ENCODE data around the gene LSAMP. TPM values are rescaled to one million over a fixed set of nuclear protein-coding genes. Genes with fewer than 3 reads are reported as not detected.
A peak's percentile ranks its signal among the peaks of the same experiment; 100 is the strongest.

Gene LSAMP
- total RNA-seq, result 1 to 10 TPM; 4.3 to 5.2 (median 5.0) TPM

GRCh38 chr3:116445311-116445841 is at the start of gene LSAMP:
TSS of gene LSAMP (minus strand) at chr3:116445487.
- H3K36me3 ChIP-seq, result no peaks in the 10 kb centered on the region
- 4% methylated on average over 15 of the region's 15 CpGs for WGBS
- H3K4me3 ChIP-seq, result peak within 1 kb of the TSS; percentile 37
- DNase-seq (ENCODE audit: low spot score in 2 of 2), result no peak
- H3K4me1 ChIP-seq, result no peaks in the 10 kb centered on the region
- H3K27ac ChIP-seq, result no peak within 1 kb of the TSS
- H3K9me3 ChIP-seq, result no peaks in the 10 kb centered on the region
- H3K27me3 ChIP-seq, result peaks cover 6% of the 10 kb centered on the region
- TF ChIP-seq POLR2A (IDR thresholded peaks at IDR 0.05), result no peak
- TF ChIP-seq EP300 (IDR thresholded peaks at IDR 0.05), result no peak
- no peak for TF ChIP-seq POLR2AphosphoS5 (IDR thresholded peaks at IDR 0.05)
- no peak for TF ChIP-seq CTCF (IDR thresholded peaks at IDR 0.05)

- no peaks in the 10 kb centered on the region for H3K9me3 ChIP-seq
- no peak for DNase-seq (ENCODE audit: low spot score in 2 of 2)
- no peak overlapping the region for H3K4me3 ChIP-seq
- H3K27ac ChIP-seq, result no peak overlapping the region
- WGBS, result 48% methylated on average over 2 of the region's 2 CpGs
- H3K27me3 ChIP-seq, result no peaks in the 10 kb centered on the region
- H3K4me1 ChIP-seq, result no peaks in the 10 kb centered on the region
- TF ChIP-seq POLR2A (IDR thresholded peaks at IDR 0.05) (no peak), CTCF (IDR thresholded peaks at IDR 0.05) (no peak), POLR2AphosphoS5 (IDR thresholded peaks at IDR 0.05) (no peak), EP300 (IDR thresholded peaks at IDR 0.05) (no peak)
- no peaks in the 10 kb centered on the region for H3K36me3 ChIP-seq
These were observed 47.1 kb upstream of the LSAMP start for GRCh38 chr3:116492379-116492778.

- no peaks in the 10 kb centered on the region for H3K36me3 ChIP-seq
- H3K9me3 ChIP-seq, result no peaks in the 10 kb centered on the region
- H3K4me1 ChIP-seq, result no peaks in the 10 kb centered on the region
- TF ChIP-seq CTCF (IDR thresholded peaks at IDR 0.05) (no peak), POLR2A (IDR thresholded peaks at IDR 0.05) (no peak), EP300 (IDR thresholded peaks at IDR 0.05) (no peak), POLR2AphosphoS5 (IDR thresholded peaks at IDR 0.05) (no peak)
- WGBS, result 71% methylated on average over 4 of the region's 4 CpGs
- no peak overlapping the region for H3K27ac ChIP-seq
- no peak overlapping the region for H3K4me3 ChIP-seq
- no peaks in the 10 kb centered on the region for H3K27me3 ChIP-seq
- no peak for DNase-seq (ENCODE audit: low spot score in 2 of 2)
These were observed 37.8 kb upstream of the LSAMP start for GRCh38 chr3:116483135-116483534.

- DNase-seq (ENCODE audit: low spot score in 2 of 2), result no peak
- Histone ChIP-seq H3K27me3 (no peaks in the 10 kb centered on the region), H3K36me3 (no peaks in the 10 kb centered on the region), H3K4me1 (no peaks in the 10 kb centered on the region), H3K4me3 (no peak overlapping the region), H3K9me3 (no peaks in the 10 kb centered on the region), H3K27ac (no peak overlapping the region)
- no peak for TF ChIP-seq POLR2A (IDR thresholded peaks at IDR 0.05)
These were observed 31.4 kb upstream of the LSAMP start for GRCh38 chr3:116476691-116477090.

- H3K27me3 ChIP-seq, result no peaks in the 10 kb centered on the region
These were observed 29.5 kb upstream of the LSAMP start for GRCh38 chr3:116474801-116475200.

More at GRCh38 chr3:116474801-116475200, 29.5 kb upstream of the LSAMP start:
- TF ChIP-seq CTCF (IDR thresholded peaks at IDR 0.05) (no peak), POLR2A (IDR thresholded peaks at IDR 0.05) (no peak)
- no peak overlapping the region for H3K4me3 ChIP-seq
- H3K36me3 ChIP-seq, result no peaks in the 10 kb centered on the region
- H3K9me3 ChIP-seq, result no peaks in the 10 kb centered on the region
- no peaks in the 10 kb centered on the region for H3K4me1 ChIP-seq
- no peak for DNase-seq (ENCODE audit: low spot score in 2 of 2)
- no peak overlapping the region for H3K27ac ChIP-seq
